COLO829 (cell line): ENCODE data around the gene TEX10.

Experiments
- DNase-seq: peaks from one replicate; pipeline ENCODE4 v3.0.0; 2012; ENCODE audit warnings: low spot score

The TEX10 gene

GRCh38 chr9:100284247-100284646 is 68.5 kb downstream of the TEX10 start:
- no peak for DNase-seq

GRCh38 chr9:100282388-100282719 is 70.4 kb downstream of the TEX10 start:
- DNase-seq: no peak

GRCh38 chr9:100281676-100282387 is 70.9 kb downstream of the TEX10 start:
- DNase-seq: no peak

GRCh38 chr9:100281066-100281465 is 71.7 kb downstream of the TEX10 start:
- no peak for DNase-seq

- DNase-seq: peak; percentile 46
Observed at GRCh38 chr9:100277166-100277979, 75.4 kb downstream of the TEX10 start.

GRCh38 chr9:100269656-100270055 is 83.1 kb downstream of the TEX10 start:
- DNase-seq: no peak

GRCh38 chr9:100268271-100268670 is 84.5 kb downstream of the TEX10 start:
- DNase-seq: no peak

- DNase-seq: no peak
Observed at GRCh38 chr9:100267211-100267610, 85.5 kb downstream of the TEX10 start.
